ENCODE results near the gene SPATA6.
A peak's percentile ranks its signal among the peaks of the same experiment; 100 is the strongest.

DNA sequence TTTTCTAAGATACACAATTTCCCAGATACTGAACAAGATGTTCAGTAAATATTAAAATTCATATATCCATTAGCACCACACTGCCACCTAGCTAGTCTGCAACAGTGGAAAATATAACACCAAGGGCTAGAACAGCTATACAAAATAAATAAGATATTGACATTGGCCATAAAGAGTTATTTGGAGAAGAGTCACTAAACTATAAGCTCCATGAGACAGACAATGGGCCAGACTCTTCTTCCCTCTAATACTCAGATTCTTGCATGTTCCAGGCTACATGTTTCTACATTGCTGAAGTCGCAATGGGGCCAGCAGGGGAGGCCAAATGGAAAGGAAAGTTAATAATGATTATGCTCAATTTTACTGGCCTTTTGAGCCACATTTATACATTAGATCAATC, 21.5 kb downstream of the SPATA6 start:
- TF ChIP-seq, protein P1, sequence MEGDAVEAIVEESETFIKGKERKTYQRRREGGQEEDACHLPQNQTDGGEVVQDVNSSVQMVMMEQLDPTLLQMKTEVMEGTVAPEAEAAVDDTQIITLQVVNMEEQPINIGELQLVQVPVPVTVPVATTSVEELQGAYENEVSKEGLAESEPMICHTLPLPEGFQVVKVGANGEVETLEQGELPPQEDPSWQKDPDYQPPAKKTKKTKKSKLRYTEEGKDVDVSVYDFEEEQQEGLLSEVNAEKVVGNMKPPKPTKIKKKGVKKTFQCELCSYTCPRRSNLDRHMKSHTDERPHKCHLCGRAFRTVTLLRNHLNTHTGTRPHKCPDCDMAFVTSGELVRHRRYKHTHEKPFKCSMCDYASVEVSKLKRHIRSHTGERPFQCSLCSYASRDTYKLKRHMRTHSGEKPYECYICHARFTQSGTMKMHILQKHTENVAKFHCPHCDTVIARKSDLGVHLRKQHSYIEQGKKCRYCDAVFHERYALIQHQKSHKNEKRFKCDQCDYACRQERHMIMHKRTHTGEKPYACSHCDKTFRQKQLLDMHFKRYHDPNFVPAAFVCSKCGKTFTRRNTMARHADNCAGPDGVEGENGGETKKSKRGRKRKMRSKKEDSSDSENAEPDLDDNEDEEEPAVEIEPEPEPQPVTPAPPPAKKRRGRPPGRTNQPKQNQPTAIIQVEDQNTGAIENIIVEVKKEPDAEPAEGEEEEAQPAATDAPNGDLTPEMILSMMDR (IDR thresholded peaks at IDR 0.05), result peak in 2 of 6 experiments; percentile 18 to 19
- TF ChIP-seq POLR2A (IDR thresholded peaks at IDR 0.05), result no peak
